Measurements from ENCODE around the gene REM1.
"Not testable (repeated sequence)": the region's sequence is repeated elsewhere in the genome, so short reads cannot be mapped to it uniquely, and the experiment has no call there.

The REM1 gene

DNA sequence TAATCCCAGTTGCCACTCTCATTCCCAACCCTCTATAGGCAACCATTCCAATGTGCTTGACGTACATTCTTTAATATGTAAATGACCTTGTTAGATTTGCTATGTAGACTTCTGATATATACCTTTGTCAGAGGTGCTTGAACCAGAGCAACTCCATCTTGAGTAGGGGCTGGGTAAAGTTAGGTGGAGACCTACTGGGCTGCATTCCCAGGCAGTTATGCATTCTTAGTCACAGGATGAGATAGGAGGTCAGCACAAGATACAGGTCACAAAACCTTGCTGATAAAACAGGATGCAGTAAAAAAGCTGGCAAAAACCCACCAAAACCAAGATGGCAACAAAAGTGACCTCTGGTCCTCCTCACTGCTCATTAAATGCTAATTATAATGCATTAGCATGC lies 30.8 kb downstream of the REM1 start:
- Mint-ChIP-seq H3K4me3 (no peak overlapping the region), H3K27me3 (peaks cover 38% of the 10 kb centered on the region), H3K4me1 (no peaks in the 10 kb centered on the region)

DNA sequence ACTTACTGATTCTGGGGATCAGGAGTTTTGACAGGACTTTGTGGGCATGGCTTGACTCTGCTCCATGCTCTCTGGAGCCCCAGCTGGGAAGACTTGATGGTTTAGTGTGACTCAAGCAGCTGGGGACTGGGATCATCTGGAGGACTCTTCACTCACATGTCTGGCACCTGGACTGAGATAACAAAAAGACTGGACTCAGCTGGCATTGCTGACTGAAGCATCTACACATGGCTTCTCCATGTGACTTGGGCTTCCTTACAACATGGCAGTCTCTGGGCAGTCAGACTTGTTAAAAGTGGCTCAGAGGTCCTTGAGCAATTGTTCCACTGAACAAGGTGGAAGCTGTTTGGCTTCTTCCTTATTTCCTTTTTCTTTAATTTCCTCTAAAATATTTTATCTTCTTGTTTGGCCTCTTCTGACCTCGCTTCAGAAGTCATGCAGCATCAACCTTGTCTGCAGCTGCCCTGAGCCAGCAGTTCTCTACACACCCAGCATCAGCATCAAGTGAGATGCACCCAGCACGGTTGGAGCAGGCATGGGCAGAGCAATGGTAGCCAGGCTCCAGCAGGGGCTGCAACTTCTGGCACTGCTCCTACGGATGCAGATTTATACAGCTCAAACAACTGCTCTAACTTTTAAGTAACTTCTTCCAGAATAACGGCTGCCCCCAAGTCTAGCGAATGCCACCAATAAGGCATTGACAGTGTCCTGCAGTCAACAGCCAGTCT lies 33.6 kb downstream of the REM1 start:
- Mint-ChIP-seq H3K27ac (no peak overlapping the region), H3K36me3 (no peaks in the 10 kb centered on the region), H3K4me1 (peaks cover under 1% of the 10 kb centered on the region), H3K27me3 (peaks cover 33% of the 10 kb centered on the region), H3K4me3 (no peak overlapping the region), H3K9me3 (no peaks in the 10 kb centered on the region)
- ATAC-seq, result no peak

More for the DNA sequence above, 30.8 kb downstream of the REM1 start:
- no peak for ATAC-seq
- no peaks in the 10 kb centered on the region for H3K36me3 Mint-ChIP-seq
- H3K27ac Mint-ChIP-seq, result no peak overlapping the region
- no peaks in the 10 kb centered on the region for H3K9me3 Mint-ChIP-seq

DNA sequence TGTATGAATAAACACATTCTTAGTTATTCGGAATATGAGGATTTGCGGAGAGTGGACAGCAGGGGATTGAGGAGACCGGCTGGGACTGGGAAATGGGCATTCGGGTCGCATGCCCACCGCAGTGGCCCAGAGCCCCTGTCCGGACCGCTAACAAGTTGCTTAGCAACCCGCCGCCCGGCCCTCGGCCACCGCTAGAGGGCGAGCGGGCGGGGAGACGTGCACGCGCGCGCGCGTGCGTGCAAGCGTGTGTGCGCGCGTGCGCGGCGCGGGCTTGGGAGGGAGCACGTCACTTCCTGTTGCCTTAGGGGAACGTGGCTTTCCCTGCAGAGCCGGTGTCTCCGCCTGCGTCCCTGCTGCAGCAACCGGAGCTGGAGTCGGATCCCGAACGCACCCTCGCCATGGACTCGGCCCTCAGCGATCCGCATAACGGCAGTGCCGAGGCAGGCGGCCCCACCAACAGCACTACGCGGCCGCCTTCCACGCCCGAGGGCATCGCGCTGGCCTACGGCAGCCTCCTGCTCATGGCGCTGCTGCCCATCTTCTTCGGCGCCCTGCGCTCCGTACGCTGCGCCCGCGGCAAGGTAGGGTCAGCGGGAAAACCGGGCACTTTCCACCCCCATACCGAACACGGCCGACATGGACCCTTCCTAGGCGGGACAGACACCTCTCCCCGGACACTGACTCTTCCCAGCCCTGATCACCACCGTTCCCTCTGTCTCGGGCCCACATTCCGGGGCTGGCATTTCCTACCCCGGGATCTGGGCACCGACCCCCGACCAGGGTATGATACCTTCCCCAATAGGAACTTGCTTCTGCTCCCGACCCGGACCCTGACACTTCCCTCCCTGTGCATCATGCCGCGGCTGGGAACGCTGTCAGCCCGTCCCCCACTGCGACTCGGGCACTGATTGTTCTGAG lies 39.3 kb downstream of the REM1 start, which contains the start of gene HM13:
Gene HM13 (plus strand): TSS at position 289 of the 918 bp plus-strand sequence. CDS start 110 bp downstream, at position 399.
- ATAC-seq, result peak; percentile 95
- H3K9me3 Mint-ChIP-seq, result no peaks in the 10 kb centered on the region
- H3K4me3 Mint-ChIP-seq, result no peak within 1 kb of the TSS
- no peak within 1 kb of the TSS for H3K27ac Mint-ChIP-seq
- H3K36me3 Mint-ChIP-seq, result peaks cover 5% of the 10 kb centered on the region
- H3K4me1 Mint-ChIP-seq, result peaks cover 11% of the 10 kb centered on the region
- peaks cover 1% of the 10 kb centered on the region for H3K27me3 Mint-ChIP-seq

DNA sequence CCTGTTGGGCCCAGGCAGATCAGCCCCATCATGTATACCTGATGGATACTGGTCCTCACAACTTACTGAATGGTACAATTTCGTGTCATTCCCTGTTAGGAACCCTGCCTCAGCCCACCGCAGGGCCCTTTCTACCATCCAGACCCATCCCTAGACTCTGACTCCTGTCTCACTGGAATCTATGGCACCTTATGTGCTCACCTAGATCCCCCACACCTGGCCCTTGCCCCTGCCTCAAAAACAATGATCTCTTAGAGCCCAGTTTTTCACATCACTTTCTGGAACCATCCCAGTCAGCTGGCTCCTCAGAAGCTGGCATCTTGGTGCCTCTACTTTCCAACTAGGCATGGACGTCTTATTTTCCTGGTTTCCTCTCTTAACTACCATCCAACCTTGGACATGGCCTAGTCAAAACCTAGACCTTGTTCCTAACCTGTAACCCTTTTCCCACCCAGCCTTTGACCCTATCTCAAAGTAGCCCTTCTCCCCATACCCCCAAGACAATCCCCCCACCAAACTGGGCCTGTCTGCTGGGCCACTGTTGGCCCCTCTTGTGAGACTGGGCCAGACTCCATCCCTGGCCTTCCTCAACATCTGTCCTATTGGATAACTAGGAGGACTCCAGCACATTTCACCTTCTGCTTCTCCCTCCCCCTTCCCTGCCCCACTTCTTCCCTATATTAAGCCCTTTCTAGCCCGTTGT lies 40.1 kb downstream of the REM1 start:
- no peak for ATAC-seq
- Mint-ChIP-seq H3K27ac (no peak overlapping the region), H3K9me3 (no peaks in the 10 kb centered on the region), H3K4me3 (no peak overlapping the region), H3K4me1 (peaks cover 16% of the 10 kb centered on the region), H3K36me3 (peaks cover 7% of the 10 kb centered on the region), H3K27me3 (no peaks in the 10 kb centered on the region)

DNA sequence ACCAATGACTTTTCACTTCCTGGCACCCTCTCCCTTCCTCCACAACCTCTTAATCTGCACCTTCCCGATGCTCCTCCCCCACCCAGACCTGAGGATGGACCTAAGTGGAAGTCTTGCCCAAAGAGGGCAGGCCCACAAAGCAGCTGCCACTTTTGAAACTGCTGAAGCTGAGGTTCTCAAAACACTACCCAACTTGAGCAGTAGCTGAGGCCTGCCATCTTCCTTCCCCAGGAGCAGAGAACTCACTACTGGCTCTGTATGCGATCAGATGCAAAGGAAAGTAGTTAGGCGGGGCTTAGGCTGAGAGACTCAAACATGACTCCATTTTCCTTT lies 40.7 kb downstream of the REM1 start:
- Mint-ChIP-seq H3K27me3 (no peaks in the 10 kb centered on the region), H3K4me3 (no peak overlapping the region), H3K27ac (no peak overlapping the region), H3K36me3 (peaks cover 7% of the 10 kb centered on the region), H3K9me3 (no peaks in the 10 kb centered on the region), H3K4me1 (peaks cover 21% of the 10 kb centered on the region)
- no peak for ATAC-seq

DNA sequence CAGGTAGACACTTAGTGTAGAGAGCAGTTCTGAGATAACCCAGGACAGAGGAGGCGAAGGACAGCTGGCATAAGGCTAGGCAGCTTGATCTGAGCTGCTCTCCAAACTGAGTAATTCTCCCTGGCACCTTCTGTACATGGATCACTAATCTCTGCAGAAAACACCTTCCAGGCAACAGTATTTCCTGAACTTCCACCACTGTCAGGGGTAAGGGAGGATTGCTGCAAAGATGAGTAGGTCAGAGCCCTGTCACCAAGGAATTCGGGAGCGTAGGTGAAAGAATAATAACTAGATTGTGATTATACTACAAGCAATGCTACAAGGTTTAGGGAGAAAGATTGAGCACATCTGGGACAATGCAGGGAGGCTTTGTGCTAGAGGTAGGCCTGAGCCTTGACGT lies 41.1 kb downstream of the REM1 start:
- Mint-ChIP-seq H3K36me3 (peaks cover 7% of the 10 kb centered on the region), H3K4me3 (no peak overlapping the region), H3K4me1 (peaks cover 22% of the 10 kb centered on the region), H3K27me3 (no peaks in the 10 kb centered on the region), H3K9me3 (no peaks in the 10 kb centered on the region), H3K27ac (no peak overlapping the region)
- ATAC-seq, result no peak

DNA sequence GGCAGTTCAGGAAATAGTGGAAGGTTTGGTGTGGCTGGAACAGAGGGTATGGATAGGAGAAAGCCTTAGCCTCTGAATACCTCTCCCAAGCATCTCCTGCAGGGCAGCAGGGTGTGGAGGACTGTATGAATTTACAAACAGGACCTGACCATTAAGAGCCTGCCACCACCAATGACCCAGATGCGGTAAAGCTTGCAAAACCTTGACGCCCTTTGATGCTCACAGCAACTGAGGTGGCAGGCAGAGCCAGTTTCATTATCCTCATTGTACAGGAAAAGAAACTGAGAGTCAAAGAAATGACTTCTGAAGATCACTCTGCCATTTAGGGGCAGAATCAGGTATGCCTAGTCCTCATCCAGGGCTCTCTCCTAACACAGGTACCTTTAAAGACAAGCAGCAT lies 41.6 kb downstream of the REM1 start:
- Mint-ChIP-seq H3K9me3 (no peaks in the 10 kb centered on the region), H3K27ac (no peak overlapping the region), H3K27me3 (no peaks in the 10 kb centered on the region), H3K4me1 (peaks cover 22% of the 10 kb centered on the region), H3K4me3 (no peak overlapping the region), H3K36me3 (peaks cover 7% of the 10 kb centered on the region)
- ATAC-seq, result no peak

DNA sequence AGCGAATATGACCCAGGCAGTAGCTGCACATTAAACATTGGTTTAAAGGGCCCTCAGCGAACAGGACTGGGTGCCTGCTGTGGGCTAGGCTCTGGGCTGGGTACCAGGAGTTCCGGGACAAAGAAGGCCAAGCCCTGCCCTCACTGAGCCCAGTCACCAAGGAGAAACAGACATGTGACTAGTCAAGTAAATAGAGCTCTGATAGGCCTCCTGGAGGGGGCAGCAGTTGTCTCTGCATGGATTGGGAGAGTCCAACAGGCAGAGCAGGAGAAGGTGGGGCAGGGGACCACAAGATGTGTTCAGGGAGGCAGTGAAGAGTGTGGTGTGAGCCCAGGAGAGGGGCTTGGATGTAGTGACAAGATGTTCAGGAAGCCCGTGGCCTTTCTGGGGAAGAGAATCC lies 42.3 kb downstream of the REM1 start:
- H3K4me1 Mint-ChIP-seq, result peaks cover 26% of the 10 kb centered on the region
- ATAC-seq, result no peak
- H3K4me3 Mint-ChIP-seq, result no peak overlapping the region
- H3K27me3 Mint-ChIP-seq, result no peaks in the 10 kb centered on the region
- H3K36me3 Mint-ChIP-seq, result peaks cover 7% of the 10 kb centered on the region
- no peaks in the 10 kb centered on the region for H3K9me3 Mint-ChIP-seq
- no peak overlapping the region for H3K27ac Mint-ChIP-seq

DNA sequence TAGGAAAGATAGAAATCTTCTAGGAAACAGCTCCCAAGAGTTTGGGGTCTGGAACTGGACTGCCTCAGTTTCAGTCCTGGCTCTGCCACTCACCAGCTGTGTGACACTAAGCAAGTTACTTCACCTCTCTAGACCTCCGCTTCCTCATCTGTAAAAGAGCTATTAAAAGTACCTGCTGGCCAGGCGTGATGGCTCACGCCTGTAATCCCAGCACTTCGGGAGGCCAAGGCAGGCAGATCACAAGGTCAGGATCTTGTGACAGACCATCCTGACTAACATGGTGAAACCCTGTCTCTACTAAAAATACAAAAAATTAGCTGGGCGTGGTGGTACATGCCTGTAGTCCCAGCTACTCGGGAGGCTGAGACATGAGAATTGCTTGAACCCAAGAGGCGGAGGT lies 46.2 kb downstream of the REM1 start:
- not testable (repeated sequence) for H3K27me3 Mint-ChIP-seq, H3K9me3 Mint-ChIP-seq, H3K27ac Mint-ChIP-seq, H3K4me3 Mint-ChIP-seq, ATAC-seq
- Mint-ChIP-seq H3K4me1 (peaks cover 26% of the 10 kb centered on the region), H3K36me3 (peaks cover 18% of the 10 kb centered on the region)

DNA sequence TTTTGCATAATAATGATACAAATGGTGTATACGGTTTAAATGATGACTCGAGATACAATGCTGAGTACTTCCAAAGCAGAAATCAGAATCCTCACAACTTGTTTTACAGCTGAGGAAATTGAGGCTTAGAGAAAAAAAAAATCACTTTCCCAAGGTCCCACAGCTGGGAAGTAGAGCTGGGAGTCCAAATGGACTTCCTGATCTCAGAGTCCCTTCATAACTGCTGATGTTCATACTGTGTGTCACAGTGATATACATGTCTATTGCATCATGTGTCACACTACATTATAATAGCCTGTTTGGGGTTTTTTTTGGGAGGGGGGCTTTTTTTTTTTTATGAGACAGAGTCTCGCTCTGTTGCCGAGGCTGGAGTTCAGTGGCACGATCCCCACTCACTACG lies 47.6 kb downstream of the REM1 start:
- H3K27ac Mint-ChIP-seq, result no peak overlapping the region
- ATAC-seq, result no peak
- peaks cover 31% of the 10 kb centered on the region for H3K36me3 Mint-ChIP-seq
- H3K4me1 Mint-ChIP-seq, result peaks cover 26% of the 10 kb centered on the region
- H3K27me3 Mint-ChIP-seq, result no peaks in the 10 kb centered on the region
- no peak overlapping the region for H3K4me3 Mint-ChIP-seq
- H3K9me3 Mint-ChIP-seq, result no peaks in the 10 kb centered on the region

DNA sequence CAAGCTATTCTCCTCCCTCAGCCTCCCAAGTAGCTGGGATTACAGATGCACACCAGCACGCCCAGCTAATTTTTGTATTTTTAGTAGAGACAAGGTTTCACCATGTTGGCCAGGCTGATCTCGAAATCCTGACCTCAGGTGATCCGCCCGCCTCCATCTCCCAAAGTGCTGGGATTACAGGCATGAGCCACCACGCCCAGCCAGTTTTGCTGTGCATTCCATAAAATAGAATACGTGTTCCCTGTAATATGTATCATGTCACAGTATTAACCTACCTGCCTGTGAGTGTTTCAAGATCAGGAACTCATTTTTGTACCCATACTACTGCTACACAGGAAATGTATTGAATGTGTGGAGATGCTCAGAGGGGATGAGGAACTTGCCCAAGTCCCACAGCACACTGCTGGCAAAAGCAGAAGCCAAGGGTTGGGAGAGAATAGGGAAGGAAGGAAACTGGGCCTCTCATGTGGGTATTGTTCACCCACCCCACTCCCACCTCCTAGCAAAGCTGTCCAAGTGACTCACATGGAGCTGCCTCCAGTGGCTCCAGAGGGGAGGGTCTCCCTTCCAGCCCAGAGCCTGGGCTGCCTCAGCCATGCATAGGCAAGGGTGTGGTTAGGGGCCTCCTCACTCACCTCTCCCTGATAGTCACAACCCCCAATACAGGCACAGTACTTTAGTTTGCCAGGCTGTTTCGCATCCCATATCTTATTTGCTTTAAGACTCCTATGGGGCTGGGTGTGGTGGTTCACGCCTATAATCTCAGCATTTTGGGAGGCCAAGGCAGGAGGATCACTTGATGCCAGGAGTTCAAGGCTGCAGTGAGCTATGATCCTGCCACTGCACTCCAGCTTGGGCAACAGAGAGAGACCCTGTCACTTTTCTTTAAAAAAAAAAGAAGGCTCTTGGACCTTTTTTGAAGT lies 48.5 kb downstream of the REM1 start:
- Mint-ChIP-seq H3K36me3 (peaks cover 38% of the 10 kb centered on the region), H3K27ac (no peak overlapping the region), H3K4me3 (no peak overlapping the region), H3K9me3 (no peaks in the 10 kb centered on the region), H3K27me3 (no peaks in the 10 kb centered on the region), H3K4me1 (peaks cover 26% of the 10 kb centered on the region)
- ATAC-seq, result no peak

DNA sequence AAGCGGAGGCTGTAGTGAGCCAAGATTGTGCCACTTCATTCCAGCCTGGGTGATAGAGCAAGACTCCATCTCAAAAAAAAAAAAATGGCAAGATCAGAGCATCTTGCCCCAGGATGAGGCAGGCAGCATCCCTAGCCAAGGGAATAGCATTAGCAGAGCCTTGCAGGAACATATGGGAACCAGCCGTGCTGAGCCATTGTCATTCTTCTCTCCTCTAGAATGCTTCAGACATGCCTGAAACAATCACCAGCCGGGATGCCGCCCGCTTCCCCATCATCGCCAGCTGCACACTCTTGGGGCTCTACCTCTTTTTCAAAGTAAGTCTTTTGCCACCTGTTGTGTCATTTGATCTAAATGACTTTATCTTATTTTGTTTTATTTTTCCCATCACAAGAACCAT lies 52.2 kb downstream of the REM1 start:
- no peak overlapping the region for H3K4me3 Mint-ChIP-seq
- H3K4me1 Mint-ChIP-seq, result peaks cover 4% of the 10 kb centered on the region
- no peak overlapping the region for H3K27ac Mint-ChIP-seq
- ATAC-seq, result no peak
- peaks cover 59% of the 10 kb centered on the region for H3K36me3 Mint-ChIP-seq
- H3K27me3 Mint-ChIP-seq, result no peaks in the 10 kb centered on the region
- H3K9me3 Mint-ChIP-seq, result no peaks in the 10 kb centered on the region
